ENCODE results near the gene GALNT14.
"Not testable (repeated sequence)": the region's sequence is repeated elsewhere in the genome, so short reads cannot be mapped to it uniquely, and the experiment has no call there.

The GALNT14 gene

GRCh38 chr2:30933496-30933895 is 204.7 kb downstream of the GALNT14 start:
- DNase-seq: no peak

DNA sequence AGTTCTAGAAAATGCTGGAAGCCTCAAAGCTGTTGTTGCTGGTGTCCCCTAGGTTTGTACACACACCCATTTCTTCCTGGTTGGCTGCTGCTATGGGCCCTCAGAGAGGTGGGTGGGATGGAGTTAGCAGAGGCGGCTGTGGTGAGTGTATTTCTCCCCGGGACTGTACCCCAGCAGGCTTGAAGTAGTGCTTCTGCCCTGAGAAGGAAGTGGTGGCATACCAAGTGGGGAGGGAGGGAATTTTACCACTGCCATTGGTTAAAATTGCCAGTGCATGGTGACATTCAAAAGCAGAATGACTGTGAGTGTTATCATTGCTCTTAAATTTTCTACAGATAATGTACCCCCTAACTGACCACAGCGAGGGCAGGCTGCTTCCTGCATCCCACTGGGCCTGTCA is 205.4 kb downstream of the GALNT14 start:
- no peak for DNase-seq

- no peak for DNase-seq
Observed at GRCh38 chr2:30931841-30932407, 206.3 kb downstream of the GALNT14 start.

DNA sequence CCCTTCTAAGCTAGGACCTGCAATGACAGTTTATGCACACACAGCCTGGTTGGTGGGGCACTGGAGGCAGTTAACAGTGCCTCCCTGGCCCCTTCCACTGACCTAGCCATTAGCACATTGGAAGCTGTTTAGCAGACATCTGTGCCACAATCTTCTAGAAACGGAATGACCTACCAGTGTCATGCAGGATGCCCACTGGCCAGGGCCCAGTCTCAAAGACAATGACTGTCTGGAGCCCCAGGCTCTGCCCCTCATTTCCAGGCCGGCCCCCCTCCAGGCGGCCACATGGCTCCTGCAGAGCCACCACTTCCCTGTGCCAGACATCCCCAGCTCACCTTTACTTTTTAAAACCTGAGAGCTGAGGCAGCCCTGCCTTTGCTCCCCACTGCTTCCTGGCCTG is 207.5 kb downstream of the GALNT14 start:
- no peak for DNase-seq

GRCh38 chr2:30927465-30928075 is 210.7 kb downstream of the GALNT14 start:
- no peak for DNase-seq

DNA sequence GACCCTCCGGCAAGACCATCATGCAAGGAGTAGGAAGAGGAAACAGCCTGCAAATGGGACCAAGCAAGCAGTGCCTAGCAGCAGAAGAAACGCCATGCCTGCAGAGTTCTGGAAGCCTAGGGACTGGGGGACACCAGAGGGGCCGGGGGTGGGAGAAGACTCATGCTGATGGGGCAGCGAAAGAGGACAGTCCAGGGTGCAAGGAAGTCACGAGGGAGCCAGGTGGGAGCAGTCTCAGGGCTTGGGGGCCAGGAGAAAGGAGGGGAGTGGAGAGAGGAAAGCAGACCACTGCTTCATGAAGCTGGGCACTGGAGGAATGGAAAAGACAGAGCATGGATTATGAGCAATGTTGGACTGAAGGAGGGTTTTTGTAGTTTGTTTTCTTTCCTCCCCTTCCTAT is 211.6 kb downstream of the GALNT14 start:
- no peak for DNase-seq

GRCh38 chr2:30923623-30924022 is 214.6 kb downstream of the GALNT14 start:
- DNase-seq: no peak

DNA sequence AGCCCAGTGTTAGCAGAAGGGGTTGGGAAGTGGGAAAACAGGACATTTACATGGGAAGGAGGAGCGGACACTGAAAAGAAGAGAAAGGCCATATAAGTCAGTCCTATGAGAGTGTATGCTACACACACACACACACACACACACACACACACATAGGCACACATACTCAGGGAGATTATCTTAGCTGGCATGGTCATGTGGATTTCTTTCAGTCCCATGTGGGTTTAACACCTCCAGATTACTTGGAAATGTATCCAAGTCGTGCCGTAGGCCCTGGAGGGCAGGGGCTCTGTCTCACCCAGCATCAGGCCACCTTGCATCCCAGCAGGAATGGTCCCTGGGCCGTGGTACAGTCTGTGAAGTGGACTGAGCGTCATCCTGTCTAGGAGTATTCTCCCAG is 217.7 kb downstream of the GALNT14 start:
- no peak for DNase-seq

- no peak for DNase-seq
Observed at GRCh38 chr2:30915486-30915885, 222.8 kb downstream of the GALNT14 start.

- DNase-seq: no peak
Observed at GRCh38 chr2:30914456-30914855, 223.8 kb downstream of the GALNT14 start.

DNA sequence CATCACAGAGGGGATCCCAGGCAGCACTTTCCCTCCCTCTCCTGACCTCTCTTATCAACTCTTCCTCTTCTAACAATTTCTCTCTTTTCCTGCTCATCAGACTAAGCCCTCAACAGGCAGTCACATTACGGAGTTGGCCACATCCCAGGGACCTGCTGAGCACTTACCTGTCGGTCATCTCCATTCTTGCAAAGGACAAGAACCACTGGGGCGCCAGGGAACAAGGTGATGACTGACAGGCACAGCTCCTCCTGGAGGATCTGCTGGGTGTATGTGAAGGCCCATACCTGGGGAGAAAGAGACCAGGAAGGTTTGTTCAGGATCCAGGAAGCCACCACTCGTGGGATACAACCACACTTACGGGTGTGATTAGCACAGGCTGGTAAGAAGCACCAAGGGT is 226.2 kb downstream of the GALNT14 start:
- DNase-seq: no peak

GRCh38 chr2:30911327-30911726 is 226.9 kb downstream of the GALNT14 start:
- no peak for DNase-seq

DNA sequence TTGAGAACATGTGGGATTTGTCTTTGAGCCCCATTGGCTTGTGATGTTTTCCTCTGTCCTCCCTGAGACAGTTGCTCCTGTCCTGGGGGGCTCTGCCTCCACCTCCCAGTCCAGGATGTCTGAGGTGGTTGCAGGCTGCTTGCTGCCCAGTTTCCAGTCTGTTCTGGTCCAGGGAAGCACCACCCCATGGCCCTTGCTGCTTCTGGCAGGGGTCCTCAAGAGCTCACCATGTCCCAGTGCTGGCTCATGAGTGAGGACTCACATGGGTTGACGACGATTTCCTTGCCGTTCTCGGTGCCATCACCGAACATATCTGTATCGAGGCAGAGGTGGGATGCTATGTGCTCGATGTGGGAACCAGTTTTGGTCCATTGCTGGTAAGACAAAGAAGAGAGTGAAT is 227.6 kb downstream of the GALNT14 start:
- no peak for DNase-seq

DNA sequence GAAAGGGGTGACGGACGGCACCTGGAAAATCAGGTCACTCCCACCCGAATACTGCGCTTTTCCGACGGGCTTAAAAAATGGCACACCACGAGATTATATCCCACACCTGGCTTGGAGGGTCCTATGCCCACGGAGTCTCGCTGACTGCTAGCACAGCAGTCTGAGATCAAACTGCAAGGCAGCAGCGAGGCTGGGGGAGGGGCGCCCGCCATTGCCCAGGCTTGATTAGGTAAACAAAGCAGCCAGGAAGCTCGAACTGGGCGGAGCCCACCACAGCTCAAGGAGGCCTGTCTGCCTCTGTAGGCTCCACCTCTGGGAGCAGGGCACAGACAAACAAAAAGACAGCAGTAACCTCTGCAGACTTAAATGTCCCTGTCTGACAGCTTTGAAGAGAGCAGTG is 233.8 kb downstream of the GALNT14 start:
- not testable (repeated sequence) for DNase-seq

DNA sequence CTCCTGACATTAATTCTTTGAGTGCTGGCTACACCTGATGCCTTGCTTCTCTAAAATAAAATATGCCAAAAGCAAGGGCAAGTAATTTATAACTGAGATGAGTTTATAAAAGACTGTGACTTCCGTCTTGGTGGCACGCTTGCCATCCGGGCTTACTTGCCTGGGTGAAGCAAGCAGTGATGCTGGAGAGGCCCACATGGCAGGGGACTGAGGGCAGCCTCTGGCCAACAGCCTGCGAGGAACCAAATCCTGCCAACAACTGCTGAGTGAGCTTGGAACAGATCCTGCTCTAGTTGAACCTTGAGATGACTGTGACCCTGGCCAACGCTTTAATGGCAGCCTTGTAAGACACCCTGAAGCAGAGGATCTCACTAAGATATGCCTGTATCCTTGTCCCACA is 234.9 kb downstream of the GALNT14 start:
- DNase-seq: no peak

DNA sequence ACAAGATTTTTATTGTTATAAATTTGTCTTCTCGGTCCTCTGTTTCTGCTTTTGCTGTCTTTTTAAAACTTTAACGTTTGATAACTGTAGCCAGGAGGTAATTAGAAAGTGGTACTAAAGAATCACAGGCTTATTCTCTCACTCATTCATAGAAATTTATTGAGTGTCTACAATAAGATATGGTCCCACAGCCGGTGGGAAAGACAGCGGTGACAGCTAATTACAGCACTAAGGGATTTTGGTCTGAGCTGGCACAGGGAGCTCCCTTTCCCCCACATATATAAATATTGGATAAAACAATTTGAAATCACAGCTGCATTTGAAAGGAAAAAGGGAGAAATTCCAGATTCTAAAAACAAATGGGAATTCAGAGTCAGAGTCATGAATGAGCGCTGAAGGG is 237.9 kb downstream of the GALNT14 start:
- DNase-seq: no peak

- DNase-seq: no peak
Observed at GRCh38 chr2:30899516-30900054, 238.7 kb downstream of the GALNT14 start.

DNA sequence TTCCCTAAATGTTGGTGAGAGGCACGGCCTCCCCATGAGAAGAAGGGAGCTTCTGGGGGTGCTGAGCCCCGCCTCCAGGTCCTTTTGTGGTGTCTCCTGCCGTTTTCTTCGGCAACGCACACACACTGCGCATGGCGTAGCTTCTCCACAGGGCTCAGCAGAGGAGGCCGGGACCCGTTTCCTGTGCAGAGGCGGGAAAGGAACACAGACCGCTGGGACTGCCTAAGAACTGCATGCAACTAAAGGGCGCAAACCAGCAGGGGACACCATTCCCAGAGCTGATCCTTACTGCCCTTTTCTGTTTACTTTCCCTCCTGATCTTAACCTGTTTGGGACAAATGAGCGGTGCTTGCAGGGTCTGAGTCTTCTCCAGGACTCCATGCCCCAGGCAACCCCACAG is 240.7 kb downstream of the GALNT14 start:
- no peak for DNase-seq

DNA sequence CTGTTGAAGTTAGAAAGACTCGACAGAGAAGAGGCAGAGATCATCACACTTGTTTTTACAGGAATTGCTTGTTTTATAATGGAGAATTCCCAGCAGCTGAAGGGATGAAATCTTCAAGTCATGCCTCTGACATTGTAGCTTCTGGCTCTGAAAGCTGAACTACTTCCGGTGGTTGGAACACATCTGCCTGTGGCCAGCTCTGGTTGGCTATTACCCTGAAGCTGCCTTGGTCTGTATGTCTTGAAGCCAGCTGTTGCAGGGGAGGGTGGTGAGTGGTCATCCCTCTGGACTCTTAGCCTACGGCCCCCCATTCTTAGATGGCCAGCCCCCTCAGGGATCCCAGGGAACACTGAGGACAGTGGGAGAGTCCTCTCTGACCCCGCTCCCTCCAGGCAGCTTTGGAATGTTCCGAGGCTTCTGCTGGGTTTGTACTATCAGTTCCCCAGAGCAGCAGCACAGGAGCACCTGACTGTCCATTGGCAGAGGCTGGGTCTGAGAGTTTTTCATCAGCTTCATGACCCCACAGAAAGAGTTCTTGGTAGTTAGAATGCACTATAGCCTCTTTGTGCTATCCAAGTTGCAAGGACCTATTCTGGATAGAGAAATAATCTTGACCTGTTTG is 243.6 kb downstream of the GALNT14 start:
- no peak for DNase-seq

DNA sequence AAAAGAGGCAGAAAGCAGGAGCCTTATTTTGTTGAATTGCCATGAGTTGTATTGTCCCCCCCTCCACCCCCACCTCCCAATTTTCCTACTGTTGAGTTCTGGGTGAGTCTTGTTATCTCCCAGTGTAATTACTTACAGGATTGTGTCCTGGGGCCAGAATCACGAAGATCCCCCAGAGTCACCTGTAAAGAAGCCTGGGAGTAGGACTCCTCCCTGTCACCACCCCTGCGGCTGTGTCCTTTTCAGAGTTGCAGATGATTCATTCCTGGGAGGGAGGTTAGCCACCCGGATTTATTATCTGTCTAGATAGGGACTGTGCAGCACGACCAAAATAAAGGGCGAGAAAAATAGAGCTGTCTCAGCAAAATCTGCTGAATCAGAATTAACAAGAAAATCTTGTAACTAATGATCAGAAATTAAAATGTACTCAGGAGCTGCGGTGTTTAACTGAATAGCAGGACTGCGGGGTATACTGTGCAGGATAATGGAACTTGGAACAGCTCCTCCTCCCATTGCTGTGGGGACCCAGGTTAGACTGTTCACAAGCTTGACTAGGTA is 249.3 kb downstream of the GALNT14 start:
- DNase-seq: no peak

- no peak for DNase-seq
Observed at GRCh38 chr2:30886080-30886479, 252.2 kb downstream of the GALNT14 start.

DNA sequence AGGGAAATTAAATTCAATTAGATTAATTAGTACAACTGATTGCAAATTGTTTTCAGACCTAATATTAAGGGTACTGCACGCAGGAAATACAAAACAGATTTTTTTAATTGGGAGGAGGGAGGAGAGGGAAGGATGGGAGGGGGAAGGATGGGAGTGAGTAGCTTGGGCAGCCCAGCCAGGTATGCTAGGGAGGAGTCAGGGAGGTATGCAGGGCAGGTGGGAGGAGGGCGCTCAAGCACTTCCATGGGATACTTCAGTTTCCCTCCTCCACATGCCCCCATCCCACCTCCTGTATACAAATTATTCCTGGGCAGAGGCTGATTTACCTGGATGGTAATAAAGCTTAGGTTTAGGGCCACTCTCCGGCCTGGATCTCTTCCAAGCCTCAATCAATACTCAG is 254.4 kb downstream of the GALNT14 start:
- no peak for DNase-seq

- DNase-seq: no peak
Observed at GRCh38 chr2:30883184-30883583, 255.1 kb downstream of the GALNT14 start.

DNA sequence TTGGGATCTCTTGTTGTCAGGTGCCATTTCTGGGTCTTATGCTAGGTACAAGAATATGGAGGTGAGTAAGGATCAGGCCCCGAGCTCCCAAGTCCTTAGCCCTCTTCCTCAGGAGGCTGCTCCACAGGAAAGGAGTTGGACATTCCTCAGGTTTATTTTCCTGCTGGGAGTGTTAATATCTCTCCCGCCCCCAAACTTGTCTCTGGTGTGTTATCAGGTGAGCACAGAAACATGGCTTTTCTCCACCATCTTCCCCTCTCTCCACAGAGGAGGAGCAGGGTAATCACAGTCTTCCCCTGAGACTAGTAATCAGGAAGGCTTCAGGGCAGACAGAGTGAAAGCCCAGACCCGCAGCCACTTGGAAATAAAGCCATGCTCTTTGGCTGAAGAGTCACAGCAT is 257.7 kb downstream of the GALNT14 start:
- no peak for DNase-seq
